Measurements from ENCODE around the gene MLEC.

DNA sequence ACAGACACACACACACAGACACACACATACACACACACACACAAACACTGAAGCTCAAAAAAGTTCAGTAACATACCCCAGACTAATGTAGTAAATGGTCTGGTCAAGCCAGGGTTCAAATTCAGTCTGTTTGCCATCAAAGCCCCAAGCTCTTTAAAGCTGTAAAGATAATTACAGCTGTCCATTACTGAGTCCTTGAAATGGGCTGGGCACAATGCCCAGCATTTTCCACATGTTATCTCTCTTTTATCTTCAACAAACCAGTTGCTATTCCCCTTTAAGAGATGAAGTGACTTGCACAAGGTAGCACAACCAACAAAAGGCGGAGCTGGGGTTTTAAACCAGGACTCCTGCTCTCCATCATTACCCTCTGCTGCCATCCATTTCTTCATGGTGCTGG, 15.7 kb downstream of the MLEC start:
- TF ChIP-seq, protein P1, sequence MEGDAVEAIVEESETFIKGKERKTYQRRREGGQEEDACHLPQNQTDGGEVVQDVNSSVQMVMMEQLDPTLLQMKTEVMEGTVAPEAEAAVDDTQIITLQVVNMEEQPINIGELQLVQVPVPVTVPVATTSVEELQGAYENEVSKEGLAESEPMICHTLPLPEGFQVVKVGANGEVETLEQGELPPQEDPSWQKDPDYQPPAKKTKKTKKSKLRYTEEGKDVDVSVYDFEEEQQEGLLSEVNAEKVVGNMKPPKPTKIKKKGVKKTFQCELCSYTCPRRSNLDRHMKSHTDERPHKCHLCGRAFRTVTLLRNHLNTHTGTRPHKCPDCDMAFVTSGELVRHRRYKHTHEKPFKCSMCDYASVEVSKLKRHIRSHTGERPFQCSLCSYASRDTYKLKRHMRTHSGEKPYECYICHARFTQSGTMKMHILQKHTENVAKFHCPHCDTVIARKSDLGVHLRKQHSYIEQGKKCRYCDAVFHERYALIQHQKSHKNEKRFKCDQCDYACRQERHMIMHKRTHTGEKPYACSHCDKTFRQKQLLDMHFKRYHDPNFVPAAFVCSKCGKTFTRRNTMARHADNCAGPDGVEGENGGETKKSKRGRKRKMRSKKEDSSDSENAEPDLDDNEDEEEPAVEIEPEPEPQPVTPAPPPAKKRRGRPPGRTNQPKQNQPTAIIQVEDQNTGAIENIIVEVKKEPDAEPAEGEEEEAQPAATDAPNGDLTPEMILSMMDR (IDR thresholded peaks at IDR 0.05; ENCODE audit: poor library complexity), result no peak
- TF ChIP-seq EZH2 (IDR thresholded peaks at IDR 0.05; ENCODE audit: borderline replicate concordance) (no peak), EZH2phosphoT487 (IDR thresholded peaks at IDR 0.05; ENCODE audit: low read depth, severe bottlenecking, unreplicated experiment) (no peak)
